Tibial nerve (tissue), 3 donors: ENCODE data around the gene BFAR.

Experiments
- EP300 ChIP-seq, 2 donors: sonication (generic); formaldehyde crosslinking; IDR thresholded peaks; one replicate each; pipeline ENCODE4 v1.6.1; 2017; ENCODE audit warnings: antibody characterized with exemption in 2 of 2, mild to moderate bottlenecking in 1 of 2
- POLR2A ChIP-seq, 2 donors: fragments of 450-650 bp; IDR thresholded peaks; one replicate each; pipeline ENCODE4 v1.6.1; 2017; ENCODE audit warnings: antibody characterized with exemption in 2 of 2, mild to moderate bottlenecking in 2 of 2, moderate library complexity in 2 of 2

- TF ChIP-seq EP300 (IDR thresholded peaks at IDR 0.05) (no peak), POLR2A (IDR thresholded peaks at IDR 0.05) (no peak)
Measured at GRCh38 chr16:14658063-14658462, 25.3 kb downstream of the BFAR start.
